ENCODE measurements around the gene WDR64. TPM values are rescaled to one million over a fixed set of nuclear protein-coding genes. Genes with fewer than 3 reads are reported as not detected.

WDR64 gene
- not detected for total RNA-seq
- not detected for polyA plus RNA-seq
- long read RNA-seq, donor 1, result 0 reads
- long read RNA-seq, donor 2, result 0 reads
- long read RNA-seq, donor 3, result 0 reads

- TF ChIP-seq CTCF (IDR thresholded peaks at IDR 0.05), result no peak
- no peak for TF ChIP-seq POLR2A (IDR thresholded peaks at IDR 0.05)
- H3K4me1 ChIP-seq, result no peaks in the 10 kb centered on the region
- H3K27me3 ChIP-seq, result peaks cover 0 to 4% (median 0%) of the 10 kb centered on the region in 9 donors
- no peak within 1 kb of the TSS for H3K27ac ChIP-seq
- no peak for ATAC-seq
- no peak for DNase-seq
- peaks cover 0 to 3% (median 0%) of the 10 kb centered on the region in 12 donors for H3K9me3 ChIP-seq
- intact Hi-C loops (cut with DNase I), result no loop called here
- no peak within 1 kb of the TSS for H3K4me3 ChIP-seq
- WGBS, 4 donors, result 88 to 91% (median 89%) methylated on average over 4 of the region's 4 CpGs
- H3K36me3 ChIP-seq, result no peaks in the 10 kb centered on the region
Observed at GRCh38 chr1:241652012-241652411, at the start of gene WDR64. TSS of gene WDR64 (plus strand) at chr1:241652281. CDS start at chr1:241652485, 204 bp downstream.

GRCh38 chr1:241603731-241604245 is 48.3 kb upstream of the WDR64 start:
- Histone ChIP-seq H3K27me3 (no peaks in the 10 kb centered on the region), H3K9me3 (no peaks in the 10 kb centered on the region), H3K4me1 (peaks cover 0 to 27% (median 0%) of the 10 kb centered on the region in 12 donors), H3K27ac (peak overlapping the region in 2 of 12 donors; percentile 1 to 82), H3K36me3 (no peaks in the 10 kb centered on the region), H3K4me3 (no peak overlapping the region)
- ATAC-seq (peak in 1 of 4 donors; percentile 53), DNase-seq (no peak)
- TF ChIP-seq CTCF (IDR thresholded peaks at IDR 0.05), result no peak
- TF ChIP-seq POLR2A (IDR thresholded peaks at IDR 0.05), result no peak
- 81 to 85% (median 83%) methylated on average over 3 of the region's 3 CpGs for WGBS, 4 donors
- intact Hi-C loops (cut with DNase I), result loop anchor here in 1 of 10 donors (10.0 kb wide), 1 partner anchor 391 kb away; the partner anchor contains the start of gene MAP1LC3C

GRCh38 chr1:241605146-241605805 is 46.8 kb upstream of the WDR64 start:
- H3K9me3 ChIP-seq, result no peaks in the 10 kb centered on the region
- TF ChIP-seq POLR2A (IDR thresholded peaks at IDR 0.05), result no peak
- no peak for TF ChIP-seq CTCF (IDR thresholded peaks at IDR 0.05)
- 77 to 88% (median 81%) methylated on average over 9 of the region's 9 CpGs for WGBS, 4 donors
- no peak overlapping the region for H3K27ac ChIP-seq
- H3K27me3 ChIP-seq, result no peaks in the 10 kb centered on the region
- no peak overlapping the region for H3K4me3 ChIP-seq
- DNase-seq (no peak), ATAC-seq (no peak)
- no peaks in the 10 kb centered on the region for H3K36me3 ChIP-seq
- intact Hi-C loops (cut with DNase I), result loop anchor here in 1 of 10 donors (10.0 kb wide), 1 partner anchor 390 kb away; the partner anchor contains the start of gene MAP1LC3C
- H3K4me1 ChIP-seq, result peaks cover 0 to 27% (median 0%) of the 10 kb centered on the region in 12 donors

GRCh38 chr1:241606544-241606943 is 45.5 kb upstream of the WDR64 start:
- intact Hi-C loops (cut with DNase I), result loop anchor here in 1 of 10 donors (10.0 kb wide), 1 partner anchor 388 kb away; the partner anchor contains the start of gene MAP1LC3C
- H3K36me3 ChIP-seq, result no peaks in the 10 kb centered on the region
- 79 to 90% (median 84%) methylated on average over 5 of the region's 5 CpGs for WGBS, 4 donors
- no peak for TF ChIP-seq CTCF (IDR thresholded peaks at IDR 0.05)
- ATAC-seq, result no peak
- DNase-seq, result no peak
- no peaks in the 10 kb centered on the region for H3K9me3 ChIP-seq
- H3K27ac ChIP-seq, result no peak overlapping the region
- peaks cover 0 to 31% (median 0%) of the 10 kb centered on the region in 12 donors for H3K4me1 ChIP-seq
- no peak overlapping the region for H3K4me3 ChIP-seq
- no peaks in the 10 kb centered on the region for H3K27me3 ChIP-seq

Measured in heart left ventricle (tissue), 16 donors.